Heart right ventricle (tissue), 16 donors: Measurements from ENCODE around the gene HBEGF. TPM values are rescaled to one million over a fixed set of nuclear protein-coding genes. Genes with fewer than 3 reads are reported as not detected.
"Not testable (repeated sequence)": the region's sequence is repeated elsewhere in the genome, so short reads cannot be mapped to it uniquely, and the experiment has no call there.

Experiments
- ATAC-seq, 8 donors: fragments of 200-7000 bp; cut with Tn5 transposase; one replicate each; pipeline ENCODE4 v1.9.1; 2020; ENCODE audit warnings: mild to moderate bottlenecking in 8 of 8, moderate library complexity in 8 of 8, moderate number of reproducible peaks in 1 of 8
- DNase-seq, 2 donors: peaks; one replicate each; pipeline ENCODE4 v3.0.0-alpha.2; 2020
- H3K27ac ChIP-seq, 10 donors: fragments of 200-600 bp; sonication (generic) in 2 of 10; one replicate each; pipeline versions ENCODE4 v1.5.0 to v1.8.0; 2020 to 2022; ENCODE audit warnings: mild to moderate bottlenecking in 3 of 10
- H3K27me3 ChIP-seq, 7 donors: fragments of 200-600 bp; one replicate each; pipeline ENCODE4 v1.8.0; 2021 to 2022; ENCODE audit warnings: mild to moderate bottlenecking in 2 of 7
- H3K36me3 ChIP-seq, 9 donors: fragments of 200-600 bp; sonication (generic) in 1 of 9; one replicate each; pipeline versions ENCODE4 v1.5.0 to v1.8.0; 2020 to 2022; ENCODE audit warnings: mild to moderate bottlenecking in 2 of 9
- H3K4me1 ChIP-seq, 9 donors: fragments of 200-600 bp; sonication (generic) in 1 of 9; one replicate each; pipeline versions ENCODE4 v1.5.0 to v1.8.0; 2020 to 2022; ENCODE audit warnings: mild to moderate bottlenecking in 4 of 9
- H3K4me3 ChIP-seq, 10 donors: fragments of 200-600 bp; sonication (generic) in 2 of 10; one replicate each; pipeline versions ENCODE4 v1.5.0 to v1.8.0; 2020 to 2022; ENCODE audit warnings: mild to moderate bottlenecking in 7 of 10, moderate library complexity in 2 of 10
- H3K9me3 ChIP-seq, 11 donors: fragments of 200-600 bp in 10 of 11; sonication (generic) in 2 of 11; one replicate each; pipeline versions ENCODE4 v1.5.0 to v1.8.0; 2013 to 2022; ENCODE audit warnings: mild to moderate bottlenecking in 2 of 11, control low read depth in 1 of 11, moderate library complexity in 1 of 11
- CTCF ChIP-seq, 9 donors: fragments of 200-600 bp; sonication (generic) in 2 of 9; IDR thresholded peaks; one replicate each; pipeline versions ENCODE4 v1.5.0 to v1.8.0; 2021 to 2022; ENCODE audit warnings: antibody characterized with exemption in 9 of 9, mild to moderate bottlenecking in 5 of 9, moderate library complexity in 1 of 9
- WGBS, 2 donors: extraction: QIAGEN DNeasy Blood & Tissue Kit; methylation state at CpG; one replicate each; pipeline ENCODE4 v1.1.7; 2013; ENCODE audit warnings: inconsistent platforms in 1 of 2; 5-methylcytosine and 5-hydroxymethylcytosine counted together
- intact Hi-C, 10 donors: fragments of 100-400 bp; cut with DNase I; formaldehyde crosslinking; loops; one replicate each; pipeline versions ENCODE4 v1.11.1 to v1.14.2; 2022
- polyA plus RNA-seq, 2 donors: library from polyadenylated mRNA; stranded (reverse); fragments of 200-250 nt; gene quantifications; one replicate each; pipeline ENCODE4 v1.2.3, GENCODE V29; 2013
- total RNA-seq, 10 donors: library from RNA; stranded (reverse); fragmentation: NEBNext Ultra II Directional in 3 of 10; extraction: Animal tissue kit (Norgen Biotek cat#: 25700) in 3 of 10; gene quantifications; one replicate each; pipeline versions ENCODE4 v1.2.1 to v1.2.4, GENCODE V29; 2021 to 2023
- donor health status: Arrhythmogenic right ventricular cardiomyopathy.
- donor health status: ischemic (EF 13 %, LVEDD 7.1; RV severe dilation, severe dysfunction).
- donor health status: healthy with polysubstance abuse.
- donor health status: DM: no; HTN: yes; CAD: no.
- donor health status: DM: no; HTN: no; CAD: no.
- donor health status: ischemic (EF 25% LVEDD 6.9; RV normal size, moderate dysfunction).
- donor health status: ischemic (EF 25% LVEDD 5.7; RV mildly dilated, moderate dysfunction).
- donor health status: healthy.
- donor health status: DM: yes; HTN: yes; CAD: no.
- donor health status: Ischemic cardiomyopathy.
- donor health status: ischemic (EF 35%, LVEDD 5.7; RV mildly dilated, moderate dysfunction).
- donor health status: nonischemic (EF 11% LVEDD 7.7; RV severe dilation, severe dysfunction).
- donor health status: DM: yes; HTN: yes; CAD: no.
- donor health status: PGD.
- donor health status: ischemic (EF 29% LVEDD 5.4; RV normal size, mild dysfunction).
- donor health status: nonischemic (EF 23%, LVEDD 6.1; RV moderate dilation, normal function).

Gene HBEGF
- total and polyA plus RNA-seq, 12 donors = 14.6 to 121 (median 32.4) TPM

DNA sequence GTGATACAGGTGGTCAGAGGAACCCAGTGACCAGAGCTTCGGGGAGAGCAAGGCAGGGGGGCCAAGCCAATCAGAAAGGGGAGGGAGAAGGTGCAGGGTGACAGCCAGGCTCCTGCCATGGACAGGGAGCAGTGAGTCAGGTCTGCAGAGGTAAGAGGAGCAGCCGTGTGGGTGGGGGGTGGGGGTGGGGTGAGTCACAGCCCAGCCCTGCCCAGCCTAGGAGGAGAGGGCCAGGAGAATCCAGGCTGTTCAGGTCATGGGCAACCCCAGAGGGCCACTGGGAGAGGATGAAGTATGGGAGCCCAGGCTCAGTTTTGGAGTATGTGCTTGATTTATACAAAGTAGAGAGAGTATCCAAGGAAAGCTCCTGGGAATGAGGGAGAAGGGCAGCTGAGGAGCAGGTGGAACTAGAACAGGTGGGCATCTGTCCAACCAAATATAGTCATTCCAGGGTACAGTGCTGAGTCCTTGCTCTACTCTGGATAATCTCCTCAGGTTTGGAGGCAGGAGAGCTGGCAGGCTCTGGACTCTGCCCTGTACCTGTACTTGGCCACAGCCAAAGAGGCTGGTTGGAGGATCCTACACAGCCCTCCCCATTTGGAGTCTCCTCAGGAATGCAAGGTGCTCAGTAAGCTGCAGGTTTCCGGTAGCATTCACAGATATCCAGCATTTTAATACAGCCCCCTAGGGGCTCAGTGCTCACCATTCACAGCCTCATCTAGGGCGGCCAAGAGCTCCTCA, 1.6 kb downstream of the HBEGF start:
- Histone ChIP-seq H3K27ac (peak overlapping the region in 9 of 10 donors; percentile 39 to 96 (median 95)), H3K36me3 (peaks cover 0 to 41% (median 4%) of the 10 kb centered on the region in 9 donors), H3K27me3 (no peaks in the 10 kb centered on the region), H3K9me3 (no peaks in the 10 kb centered on the region), H3K4me3 (peak overlapping the region; percentile 78 to 97 (median 88)), H3K4me1 (peaks cover 19 to 82% (median 75%) of the 10 kb centered on the region in 9 donors)
- intact Hi-C loops = loop anchor here in 8 of 10 donors (5.0 to 10.0 kb wide), 5 partner anchors 43 to 173 kb away; partner anchors contain the start of genes PFDN1 (in 3 of the 8) and CYSTM1 (in 2 of the 8)
- DNase-seq = no peak
- peak in 1 of 8 donors; percentile 8 for ATAC-seq
- no peak for TF ChIP-seq CTCF (IDR thresholded peaks at IDR 0.05)
- 46 to 54% methylated on average over 4 of the region's 4 CpGs for WGBS, 2 donors

- DNase-seq, ATAC-seq, H3K9me3 ChIP-seq, H3K27me3 ChIP-seq: not testable (repeated sequence)
- Histone ChIP-seq H3K4me3 (peak overlapping the region in 5 of 10 donors; percentile 78 to 97 (median 88)), H3K27ac (peak overlapping the region in 7 of 10 donors; percentile 70 to 96 (median 94)), H3K36me3 (peaks cover 0 to 51% (median 9%) of the 10 kb centered on the region in 9 donors), H3K4me1 (peaks cover 19 to 92% (median 80%) of the 10 kb centered on the region in 9 donors)
- intact Hi-C loops = loop anchor here in 5 of 10 donors (5.0 to 10.0 kb wide), 3 partner anchors 42 to 49 kb away; partner anchors contain the start of gene PFDN1 (in 2 of the 5)
- 94 to 96% methylated on average over 8 of the region's 8 CpGs for WGBS, 2 donors
Observed at GRCh38 chr5:140343849-140344248, 2.6 kb downstream of the HBEGF start.

GRCh38 chr5:140342896-140343295, 3.5 kb downstream of the HBEGF start:
- peak overlapping the region in 5 of 10 donors; percentile 4 to 97 (median 88) for H3K4me3 ChIP-seq
- H3K4me1 ChIP-seq = peaks cover 17 to 92% (median 86%) of the 10 kb centered on the region in 9 donors
- TF ChIP-seq CTCF (IDR thresholded peaks at IDR 0.05) = no peak
- H3K27me3 ChIP-seq = no peaks in the 10 kb centered on the region
- WGBS, 2 donors = 44 to 53% methylated on average over 1 of the region's 1 CpG
- no peaks in the 10 kb centered on the region for H3K9me3 ChIP-seq
- intact Hi-C loops = loop anchor here in 5 of 10 donors (5.0 to 10.0 kb wide), 3 partner anchors 41 to 48 kb away; partner anchors contain the start of gene PFDN1 (in 2 of the 5)
- ATAC-seq (no peak), DNase-seq (no peak)
- H3K27ac ChIP-seq = peak overlapping the region in 9 of 10 donors; percentile 13 to 96 (median 90)
- H3K36me3 ChIP-seq = peaks cover 0 to 59% (median 12%) of the 10 kb centered on the region in 9 donors

DNA sequence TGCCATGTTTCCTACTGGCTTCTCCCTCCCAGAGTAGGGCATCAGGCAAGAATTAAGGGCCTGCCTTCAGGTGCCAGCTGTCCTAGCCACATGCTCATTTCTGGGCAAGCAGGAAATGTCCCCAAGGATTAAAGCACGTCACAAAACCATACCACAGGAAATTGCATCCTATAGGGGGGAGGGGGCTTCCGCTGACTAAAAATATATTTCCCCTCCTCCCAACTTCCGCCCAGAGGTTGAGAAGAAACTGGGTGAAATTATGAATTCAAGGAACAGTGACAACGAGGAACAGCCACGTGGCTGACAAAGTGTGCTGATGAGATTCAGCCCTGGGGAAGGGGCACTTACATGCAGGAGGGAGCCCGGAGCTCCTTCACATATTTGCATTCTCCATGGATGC, 4.1 kb downstream of the HBEGF start:
- intact Hi-C loops = loop anchor here in 5 of 10 donors (5.0 to 10.0 kb wide), 3 partner anchors 40 to 47 kb away; partner anchors contain the start of gene PFDN1 (in 2 of the 5)
- DNase-seq = no peak
- peaks cover 0 to 65% (median 12%) of the 10 kb centered on the region in 9 donors for H3K36me3 ChIP-seq
- no peaks in the 10 kb centered on the region for H3K9me3 ChIP-seq
- H3K27me3 ChIP-seq = no peaks in the 10 kb centered on the region
- peak overlapping the region; percentile 0 to 96 (median 82) for H3K27ac ChIP-seq
- peak in 2 of 8 donors; percentile 3 to 13 for ATAC-seq
- peaks cover 11 to 92% (median 86%) of the 10 kb centered on the region in 9 donors for H3K4me1 ChIP-seq
- WGBS, 2 donors = 54 to 57% methylated on average over 6 of the region's 6 CpGs
- no peak for TF ChIP-seq CTCF (IDR thresholded peaks at IDR 0.05)
- H3K4me3 ChIP-seq = peak overlapping the region in 6 of 10 donors; percentile 4 to 97 (median 8)
